Esophagus squamous epithelium (tissue), 5 donors: Measurements from ENCODE around the gene HLCS. TPM values are rescaled to one million over a fixed set of nuclear protein-coding genes. Genes with fewer than 3 reads are reported as not detected.

Experiments
- DNase-seq: peaks from one replicate; lab custom pipeline; 2025; lab: John Stamatoyannopoulos, UW
- H3K27ac ChIP-seq, 4 donors: fragments of 200-600 bp; sonication (generic); one replicate each; pipeline ENCODE4 v1.5.1; 2016 to 2019; ENCODE audit warnings: mild to moderate bottlenecking in 1 of 4
- H3K27me3 ChIP-seq, 4 donors: fragments of 200-600 bp; sonication (generic); 1 replicate in 3 of 4; 2 replicates in 1 of 4; pipeline versions ENCODE4 v1.5.1 to v1.6.0; 2017 to 2021; ENCODE audit warnings: antibody characterized with exemption in 1 of 4
- H3K36me3 ChIP-seq, 3 donors: fragments of 200-600 bp; sonication (generic); one replicate each; pipeline ENCODE4 v1.5.1; 2016 to 2019
- H3K4me1 ChIP-seq, 3 donors: fragments of 200-600 bp; sonication (generic); one replicate each; pipeline ENCODE4 v1.5.1; 2017 to 2019
- H3K4me3 ChIP-seq, 4 donors: fragments of 200-600 bp; sonication (generic); 1 replicate in 3 of 4; 2 replicates in 1 of 4; pipeline ENCODE4 v1.5.1; 2016 to 2019; ENCODE audit warnings: mild to moderate bottlenecking in 2 of 4, moderate library complexity in 1 of 4
- H3K9me3 ChIP-seq, 3 donors: fragments of 200-600 bp; sonication (generic); one replicate each; pipeline ENCODE4 v1.5.1; 2016 to 2019
- CTCF ChIP-seq, 6 experiments: fragments of 450-650 bp in 4 of 6; fragments of 200-600 bp in 2 of 6; sonication (generic) in 2 of 6; IDR thresholded peaks; one replicate each; pipeline ENCODE4 v1.5.1; 2016 to 2019; ENCODE audit warnings: antibody characterized with exemption in 6 of 6, mild to moderate bottlenecking in 4 of 6, moderate library complexity in 4 of 6
- POLR2A ChIP-seq, 4 donors: fragments of 450-650 bp; IDR thresholded peaks; one replicate each; pipeline ENCODE4 v1.6.1; 2017; ENCODE audit warnings: antibody characterized with exemption in 4 of 4, mild to moderate bottlenecking in 4 of 4, moderate library complexity in 3 of 4
- WGBS, 2 donors: methylation state at CpG; one replicate each; pipeline ENCODE4 v1.1.5; 2018; 5-methylcytosine and 5-hydroxymethylcytosine counted together
- intact Hi-C: fragments of 100-400 bp; cut with DNase I; formaldehyde crosslinking; loops from one replicate; pipeline ENCODE4 v1.15.0; 2022
- total RNA-seq, 4 donors: library from RNA; depleted of rRNA; stranded (reverse); fragments of >200 nt; gene quantifications; one replicate each; pipeline ENCODE4 v1.1.0, GENCODE V29; 2016
- donor health status: DM: yes; HTN: yes; CAD: no.

HLCS gene
- total RNA-seq, 4 donors from 2014 or later: 6.3 to 19.5 (median 13.5) TPM

GRCh38 chr21:36845070-36845469 is 121.4 kb downstream of the HLCS start:
- TF ChIP-seq CTCF (IDR thresholded peaks at IDR 0.05): no peak
- no peak for TF ChIP-seq POLR2A (IDR thresholded peaks at IDR 0.05)

GRCh38 chr21:36841866-36842265 is 124.6 kb downstream of the HLCS start:
- H3K4me1 ChIP-seq: peaks cover 0 to 9% (median 2%) of the 10 kb centered on the region in 3 donors
- TF ChIP-seq CTCF (IDR thresholded peaks at IDR 0.05) (no peak), POLR2A (IDR thresholded peaks at IDR 0.05) (no peak)
- no peaks in the 10 kb centered on the region for H3K36me3 ChIP-seq
- H3K27me3 ChIP-seq: no peaks in the 10 kb centered on the region
- 84 to 91% methylated on average over 3 of the region's 3 CpGs for WGBS, 2 donors
- no peak overlapping the region for H3K27ac ChIP-seq
- DNase-seq: no peak
- H3K4me3 ChIP-seq: no peak overlapping the region
- no peaks in the 10 kb centered on the region for H3K9me3 ChIP-seq
- intact Hi-C loops: no loop called here

More at GRCh38 chr21:36845070-36845469, 121.4 kb downstream of the HLCS start:
- Histone ChIP-seq H3K4me3 (no peak overlapping the region), H3K9me3 (no peaks in the 10 kb centered on the region), H3K36me3 (no peaks in the 10 kb centered on the region), H3K27me3 (no peaks in the 10 kb centered on the region), H3K4me1 (peaks cover 0 to 29% (median 3%) of the 10 kb centered on the region in 3 donors), H3K27ac (no peak overlapping the region)
- intact Hi-C loops: no loop called here
- no peak for DNase-seq
- WGBS, 2 donors: 57 to 84% methylated on average over 6 to 10 of the region's 10 CpGs

- no peak overlapping the region for H3K4me3 ChIP-seq
- TF ChIP-seq CTCF (IDR thresholded peaks at IDR 0.05) (no peak), POLR2A (IDR thresholded peaks at IDR 0.05) (no peak)
- no peak for DNase-seq
- intact Hi-C loops: no loop called here
- H3K36me3 ChIP-seq: no peaks in the 10 kb centered on the region
- 73 to 80% methylated on average over 3 of the region's 3 CpGs for WGBS, 2 donors
- no peak overlapping the region for H3K27ac ChIP-seq
- H3K9me3 ChIP-seq: no peaks in the 10 kb centered on the region
- H3K27me3 ChIP-seq: no peaks in the 10 kb centered on the region
- H3K4me1 ChIP-seq: no peaks in the 10 kb centered on the region
Measured at GRCh38 chr21:36839735-36840134, 126.7 kb downstream of the HLCS start.

- WGBS, 2 donors: 65 to 70% methylated on average over 6 of the region's 6 CpGs
- H3K9me3 ChIP-seq: no peaks in the 10 kb centered on the region
- no peaks in the 10 kb centered on the region for H3K36me3 ChIP-seq
- no peaks in the 10 kb centered on the region for H3K27me3 ChIP-seq
- no peak overlapping the region for H3K27ac ChIP-seq
- DNase-seq: no peak
- H3K4me1 ChIP-seq: no peaks in the 10 kb centered on the region
- H3K4me3 ChIP-seq: no peak overlapping the region
- TF ChIP-seq CTCF (IDR thresholded peaks at IDR 0.05) (no peak), POLR2A (IDR thresholded peaks at IDR 0.05) (no peak)
- intact Hi-C loops: no loop called here
Measured at GRCh38 chr21:36839123-36839522, 127.3 kb downstream of the HLCS start.

- no peak overlapping the region for H3K27ac ChIP-seq
- H3K4me3 ChIP-seq: no peak overlapping the region
- DNase-seq: no peak
- no peaks in the 10 kb centered on the region for H3K27me3 ChIP-seq
- intact Hi-C loops: no loop called here
- H3K9me3 ChIP-seq: no peaks in the 10 kb centered on the region
- 38% methylated on average over 1 of the region's 1 CpG; no CpG with 5 or more reads in 1 of the 2 donors for WGBS, 2 donors
- no peak for TF ChIP-seq POLR2A (IDR thresholded peaks at IDR 0.05)
- no peak for TF ChIP-seq CTCF (IDR thresholded peaks at IDR 0.05)
- H3K36me3 ChIP-seq: no peaks in the 10 kb centered on the region
- H3K4me1 ChIP-seq: no peaks in the 10 kb centered on the region
Measured at GRCh38 chr21:36835383-36835795, 131.1 kb downstream of the HLCS start.
